NOMO-1 treated with dmso at 0.1 percent for 144 hours (cell line): ENCODE results near the gene ZNF385A.

Source experiments
- DNase-seq: peaks from one replicate; lab custom pipeline; 2025; ENCODE audit not compliant: unreplicated experiment; lab: John Stamatoyannopoulos, UW

The ZNF385A gene

GRCh38 chr12:54375259-54375579 is 9.3 kb downstream of the ZNF385A start:
- no peak for DNase-seq

- no peak for DNase-seq
These were observed 9.8 kb downstream of the ZNF385A start for GRCh38 chr12:54374562-54375258.

- DNase-seq, result no peak
These were observed 10.6 kb downstream of the ZNF385A start for GRCh38 chr12:54373649-54374561.

- DNase-seq, result no peak
These were observed 12.3 kb downstream of the ZNF385A start for GRCh38 chr12:54372113-54372806.

- no peak for DNase-seq
These were observed 13.0 kb downstream of the ZNF385A start for GRCh38 chr12:54371328-54372112.

GRCh38 chr12:54370171-54370730 is 14.3 kb downstream of the ZNF385A start:
- no peak for DNase-seq

- DNase-seq, result no peak
These were observed 14.9 kb downstream of the ZNF385A start for GRCh38 chr12:54369597-54370131.

- DNase-seq, result peak; percentile 40
These were observed 15.6 kb downstream of the ZNF385A start for GRCh38 chr12:54368709-54369596.

- no peak for DNase-seq
These were observed 16.4 kb downstream of the ZNF385A start for GRCh38 chr12:54368025-54368708.

- DNase-seq, result peak; percentile 88
These were observed 20.1 kb downstream of the ZNF385A start, which contains the start of gene GPR84 for GRCh38 chr12:54364413-54364812. Gene GPR84, minus strand, starts transcription at chr12:54364486. Its CDS starts 635 bp downstream, at chr12:54363851.

GRCh38 chr12:54363618-54364017 is 20.9 kb downstream of the ZNF385A start:
- DNase-seq, result no peak

- no peak for DNase-seq
These were observed 21.5 kb downstream of the ZNF385A start for GRCh38 chr12:54363047-54363446.

- DNase-seq, result no peak
These were observed 23.6 kb downstream of the ZNF385A start for GRCh38 chr12:54360717-54361456.

- DNase-seq, result no peak
These were observed 24.7 kb downstream of the ZNF385A start for GRCh38 chr12:54359762-54360351.

- peak; percentile 96 for DNase-seq
These were observed 25.4 kb downstream of the ZNF385A start for GRCh38 chr12:54358945-54359761.

- DNase-seq, result no peak
These were observed 26.2 kb downstream of the ZNF385A start for GRCh38 chr12:54358191-54358944.
